NOMO-1 treated with DMSO at 0.1 percent for 48 hours (cell line): Measurements from ENCODE around the gene PRKAG1.

Source experiments
- DNase-seq: peaks from one replicate; lab custom pipeline; 2025; ENCODE audit not compliant: unreplicated experiment; lab: John Stamatoyannopoulos, UW

PRKAG1 gene

DNA sequence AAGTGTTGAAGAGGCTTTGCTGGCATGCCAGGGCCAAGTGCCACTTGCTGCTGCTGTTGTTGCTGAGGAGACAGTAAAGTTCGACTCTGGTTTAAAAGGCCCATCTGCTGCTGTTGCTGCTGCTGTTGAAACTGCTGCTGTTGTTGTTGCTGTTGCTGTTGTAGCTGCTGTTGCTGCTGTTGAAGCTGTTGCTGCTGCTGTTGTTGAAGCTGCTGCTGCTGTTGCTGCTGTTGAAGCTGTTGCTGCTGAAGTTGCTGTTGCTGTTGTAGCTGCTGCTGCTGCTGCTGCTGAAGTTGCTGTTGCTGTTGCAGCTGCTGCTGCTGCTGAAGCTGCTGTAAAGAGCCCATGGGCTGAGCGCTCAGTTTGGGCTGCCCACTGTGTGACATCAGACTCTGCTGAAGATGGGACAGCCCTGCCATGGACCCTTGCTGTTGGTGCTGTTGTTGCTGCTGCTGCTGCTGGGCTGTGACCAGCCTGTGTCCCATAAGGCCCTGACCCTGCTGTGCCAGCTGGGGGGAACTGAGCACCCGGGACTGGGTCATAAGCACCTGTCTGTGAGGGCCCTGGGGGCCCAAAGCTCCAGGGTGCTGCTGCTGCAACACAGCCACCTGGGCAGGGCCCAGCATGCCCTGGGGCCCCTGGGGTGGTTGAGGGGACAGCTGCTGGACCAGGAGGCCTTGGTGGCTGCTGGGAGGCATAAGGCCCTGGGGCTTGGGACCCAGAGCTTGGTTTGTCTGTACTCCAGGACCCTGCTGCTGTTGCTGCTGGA lies 14.3 kb upstream of the PRKAG1 start:
- DNase-seq = no peak

DNA sequence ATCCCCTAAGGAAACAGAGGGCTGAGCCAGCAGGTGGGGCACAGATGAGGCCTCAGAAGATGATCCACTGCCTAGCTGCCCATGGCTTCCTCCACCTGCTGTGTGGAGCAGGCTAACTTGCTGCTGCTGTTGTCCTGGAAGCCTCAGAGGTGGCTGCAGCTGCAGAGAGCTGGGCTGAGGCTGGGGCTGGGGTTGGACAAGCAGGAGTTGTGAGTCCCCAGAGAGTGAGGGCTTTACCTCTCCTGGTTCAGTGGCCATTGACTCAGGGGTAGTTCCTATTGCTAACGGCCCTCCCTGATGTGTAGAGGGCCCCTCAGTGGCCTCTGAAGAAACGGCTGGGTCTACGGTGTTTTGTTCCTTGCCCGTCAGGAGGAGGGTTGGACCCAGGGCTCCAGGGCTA lies 13.7 kb upstream of the PRKAG1 start:
- DNase-seq = no peak

DNA sequence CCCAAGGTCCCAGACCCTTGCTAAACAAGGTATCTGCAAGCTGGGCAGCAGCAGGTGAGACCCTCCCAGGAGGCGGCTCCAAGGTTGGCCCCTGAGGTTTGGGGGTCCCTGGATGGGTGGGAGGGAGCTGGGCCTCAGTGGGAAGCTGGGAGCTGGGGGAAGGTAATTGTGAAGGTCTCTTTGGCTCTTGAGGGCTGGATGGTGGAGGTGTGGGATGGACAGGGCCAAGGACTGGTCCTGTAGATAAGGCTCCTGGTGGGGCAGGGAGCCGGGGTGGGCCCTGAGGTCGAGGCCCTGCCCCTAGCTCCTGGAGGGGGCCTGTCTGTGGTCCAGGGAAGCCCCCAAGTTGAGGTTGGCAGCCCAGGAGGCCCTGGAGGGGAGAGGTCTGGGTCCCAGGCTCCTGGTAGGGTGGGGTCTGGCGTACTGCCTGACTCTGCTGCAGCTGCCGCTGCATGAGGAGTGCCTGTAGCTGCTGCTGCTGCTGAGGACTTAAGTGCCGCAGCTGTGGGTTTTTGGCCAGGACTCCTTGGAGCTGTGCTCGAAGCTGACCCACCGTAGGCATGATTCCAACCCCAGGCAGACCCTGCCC lies 13.1 kb upstream of the PRKAG1 start:
- DNase-seq = no peak

DNA sequence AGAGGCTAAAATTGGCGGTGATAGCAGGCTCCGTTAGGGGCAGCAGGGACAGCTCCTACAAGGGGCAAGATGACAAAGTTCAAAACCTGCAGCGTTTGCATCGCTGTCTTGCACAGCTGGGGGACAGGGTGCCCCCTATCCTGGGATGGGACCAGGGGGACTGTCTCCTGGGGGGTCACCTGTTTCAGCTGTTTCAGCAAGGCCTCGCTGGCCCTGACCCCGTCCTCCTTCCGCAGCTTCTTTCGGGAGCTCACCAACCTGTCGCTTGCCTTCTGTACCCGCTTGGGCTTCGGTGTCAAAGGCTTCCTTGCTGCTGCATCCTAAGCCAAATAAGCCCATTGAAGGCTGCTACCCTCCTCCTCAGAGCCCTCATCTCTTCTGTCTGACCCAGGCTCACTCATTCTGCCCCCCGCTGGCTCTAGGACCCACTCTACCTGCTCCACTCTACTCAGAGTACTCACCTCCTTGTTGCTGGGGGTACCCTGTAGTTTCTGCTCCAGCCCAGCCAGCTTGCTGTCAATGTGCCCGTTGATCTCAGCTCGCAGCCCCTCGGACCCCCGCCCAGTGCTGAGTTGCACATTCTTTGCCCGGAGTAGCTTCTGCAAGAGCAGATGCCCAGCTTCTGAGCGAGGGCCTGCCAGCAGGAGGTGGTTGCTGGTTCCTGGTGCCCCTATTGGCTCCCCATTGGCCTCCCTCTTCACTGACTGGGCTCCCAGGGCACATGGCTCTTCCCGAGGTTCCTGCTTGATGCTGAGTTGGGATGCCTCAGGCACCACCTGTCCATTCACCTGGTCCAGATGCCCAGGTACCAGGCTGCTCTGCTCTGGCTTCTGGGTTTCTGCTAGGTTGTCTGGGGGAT lies 12.4 kb upstream of the PRKAG1 start:
- DNase-seq = no peak

DNA sequence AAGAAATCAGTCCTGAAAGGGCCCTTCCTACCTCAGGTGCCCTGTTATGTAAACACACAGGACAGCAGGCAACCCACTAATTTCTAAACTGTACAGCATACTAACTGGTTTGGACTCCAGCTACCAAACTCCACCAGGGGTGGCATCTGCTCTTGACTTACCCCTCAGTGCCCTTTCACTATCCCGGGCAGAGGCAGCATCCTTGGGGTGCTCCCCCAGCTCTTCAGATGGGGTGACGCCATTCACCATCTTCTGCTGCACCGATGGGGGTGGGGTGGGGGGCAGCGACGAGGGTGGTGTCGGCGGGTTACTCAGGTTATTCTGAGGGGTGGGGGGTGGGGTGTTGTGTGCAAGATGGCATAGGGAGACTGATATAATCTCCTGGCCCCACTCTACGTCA lies 11.5 kb upstream of the PRKAG1 start:
- no peak for DNase-seq

DNA sequence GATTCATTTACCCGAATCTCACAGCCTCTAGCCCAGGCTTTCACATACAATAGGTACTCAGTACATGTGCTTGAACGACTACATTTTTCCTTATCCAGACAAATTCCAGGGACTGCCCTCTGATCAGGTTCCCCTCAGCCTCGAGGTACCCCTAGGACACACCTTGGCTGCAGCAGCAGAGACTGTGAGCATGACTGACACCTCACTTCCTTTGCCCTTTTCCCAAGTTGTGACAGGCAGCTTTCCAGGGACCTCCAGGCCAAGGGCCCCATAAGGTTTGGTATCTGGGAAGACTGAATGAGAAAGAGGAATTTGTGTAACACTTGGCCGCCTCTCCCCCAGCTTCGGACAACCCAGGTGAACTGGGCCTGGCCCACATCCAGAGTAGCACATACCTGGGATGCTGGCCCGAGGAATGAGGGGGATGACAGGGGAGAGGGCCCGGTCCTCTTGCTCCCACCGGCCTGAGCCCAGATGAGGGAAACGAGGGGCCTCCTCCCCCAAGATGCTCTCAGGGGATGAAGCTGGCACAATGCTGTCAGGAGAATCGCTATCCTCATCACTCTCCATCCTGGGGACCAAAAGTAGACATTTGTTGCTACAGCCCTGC lies 10.2 kb upstream of the PRKAG1 start:
- no peak for DNase-seq

DNA sequence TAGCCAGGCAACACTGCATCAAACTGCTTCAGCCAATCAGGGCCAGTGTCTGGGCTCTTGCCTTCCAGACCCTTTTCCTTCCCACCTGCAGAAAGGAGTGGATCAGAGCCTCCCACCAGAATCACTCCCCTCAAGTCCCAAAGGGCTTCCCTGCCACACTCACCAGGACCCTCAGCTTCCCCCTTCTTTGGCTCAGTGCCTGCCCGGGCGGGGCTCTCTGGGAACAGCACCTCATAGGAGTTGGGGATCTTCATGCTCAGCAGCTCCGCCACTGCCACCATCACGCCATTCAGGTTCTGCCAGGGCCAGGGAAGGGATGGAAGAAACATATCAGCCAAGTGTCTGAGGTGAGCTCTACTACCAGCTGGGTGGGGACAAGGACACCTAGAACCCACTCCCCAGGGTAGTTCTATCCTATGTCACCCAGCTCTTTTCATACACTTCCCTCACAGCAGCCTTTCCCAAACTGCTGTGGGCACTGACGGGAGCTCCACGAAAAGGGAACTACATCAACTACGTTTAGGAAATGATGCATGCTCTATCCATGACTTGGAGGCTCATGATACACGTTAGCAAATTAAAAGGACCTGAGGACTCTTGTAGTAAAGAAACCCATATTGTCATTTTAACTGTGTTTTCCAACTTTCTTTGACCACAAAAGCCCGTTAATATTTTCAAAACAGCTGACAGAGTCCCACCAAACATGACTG lies 9.4 kb upstream of the PRKAG1 start:
- DNase-seq = no peak

DNA sequence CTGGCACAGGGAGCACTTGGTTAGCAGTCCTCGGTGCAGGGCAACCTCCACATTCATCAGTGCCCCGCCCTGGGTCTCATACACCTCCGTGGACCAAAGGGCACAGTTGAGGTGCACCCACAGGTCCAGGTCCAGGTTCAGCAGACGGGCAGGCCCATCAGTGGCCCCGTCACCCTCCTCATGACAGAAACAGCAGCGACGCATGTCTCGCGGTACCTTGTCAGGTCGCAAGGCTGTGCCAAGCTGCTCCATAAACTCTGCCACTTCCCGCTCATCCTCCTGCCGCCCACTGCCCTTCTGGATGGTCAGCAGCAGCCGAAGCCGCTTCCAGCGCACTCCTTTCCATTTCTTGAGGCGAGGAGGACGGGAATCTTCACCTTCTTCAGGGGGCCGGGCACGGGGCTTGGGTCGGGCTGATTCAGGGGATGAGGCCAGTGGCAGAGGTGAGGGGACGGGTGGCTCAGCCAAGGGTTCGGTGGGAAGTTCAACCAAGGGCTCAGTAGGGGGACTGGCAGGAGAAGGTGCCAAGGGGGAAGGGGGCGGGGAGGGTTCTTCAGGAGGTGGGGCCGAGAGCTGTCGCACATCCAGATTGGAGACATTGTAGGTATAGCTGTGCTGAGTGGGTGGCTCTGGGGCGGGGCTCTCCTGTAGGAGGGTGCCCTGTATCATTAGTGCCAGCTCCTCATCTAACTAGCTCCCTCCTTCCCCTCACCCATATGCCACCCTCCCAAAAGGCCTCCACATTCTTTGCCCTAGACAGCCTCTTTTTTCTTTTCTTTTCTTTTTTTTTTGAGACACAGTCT lies 8.3 kb upstream of the PRKAG1 start:
- no peak for DNase-seq

DNA sequence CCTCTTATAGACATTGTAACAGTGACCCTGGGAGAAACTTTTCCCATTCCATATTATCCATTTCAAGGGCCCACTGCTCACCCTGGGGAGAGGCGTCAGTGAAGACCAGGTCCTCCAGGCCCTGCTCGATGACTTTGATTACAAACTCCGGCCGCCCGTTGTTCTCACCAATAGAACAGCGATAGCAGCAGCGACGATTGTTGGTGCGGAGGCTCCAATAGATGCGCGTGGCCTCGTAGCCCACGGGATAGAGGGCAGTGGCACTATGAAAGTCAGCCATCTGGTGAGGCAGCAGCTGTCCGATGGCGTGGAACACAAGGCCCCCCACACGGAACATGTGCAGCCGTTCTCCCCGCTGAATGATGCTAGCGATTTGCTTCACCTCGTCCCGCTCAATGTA lies 7.5 kb upstream of the PRKAG1 start:
- DNase-seq = no peak

DNA sequence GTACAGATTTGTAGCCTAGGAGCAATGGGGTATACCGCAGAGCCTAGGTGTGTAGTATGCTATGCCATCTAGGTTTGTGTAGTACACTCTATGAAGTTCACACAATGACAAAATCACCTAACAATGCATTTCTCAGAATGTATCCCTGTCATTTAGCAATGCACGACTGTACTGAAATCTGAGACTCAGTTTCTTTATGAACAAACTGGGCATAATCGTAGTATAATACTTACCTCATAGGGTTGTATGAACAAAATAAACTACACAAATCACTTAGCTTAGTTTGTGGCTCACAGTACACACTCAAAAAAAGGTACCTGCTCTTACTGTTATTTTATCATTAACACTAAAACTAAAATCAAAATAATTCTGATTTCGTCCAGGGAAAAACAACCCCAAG lies 6.9 kb upstream of the PRKAG1 start:
- no peak for DNase-seq

DNA sequence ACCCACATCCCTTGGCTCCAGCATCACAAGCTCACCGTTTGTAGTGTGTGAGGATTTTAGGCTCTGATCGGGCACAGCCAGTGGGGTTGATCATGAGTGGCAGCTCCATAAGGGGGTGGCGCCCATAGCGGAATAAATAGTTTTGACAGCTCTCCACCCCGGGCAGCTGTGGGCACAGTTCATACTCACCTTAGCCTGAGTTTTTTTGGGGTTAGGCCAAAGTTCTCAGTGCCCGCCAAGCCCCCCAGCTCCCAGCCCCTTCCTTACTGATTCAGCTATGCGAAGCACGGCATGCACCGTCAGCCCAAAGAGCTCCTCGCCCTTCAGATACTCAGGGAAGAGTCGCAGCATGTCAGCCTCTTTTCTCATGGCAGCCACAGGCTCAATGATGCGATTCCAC lies 6.0 kb upstream of the PRKAG1 start:
- DNase-seq = no peak

DNA sequence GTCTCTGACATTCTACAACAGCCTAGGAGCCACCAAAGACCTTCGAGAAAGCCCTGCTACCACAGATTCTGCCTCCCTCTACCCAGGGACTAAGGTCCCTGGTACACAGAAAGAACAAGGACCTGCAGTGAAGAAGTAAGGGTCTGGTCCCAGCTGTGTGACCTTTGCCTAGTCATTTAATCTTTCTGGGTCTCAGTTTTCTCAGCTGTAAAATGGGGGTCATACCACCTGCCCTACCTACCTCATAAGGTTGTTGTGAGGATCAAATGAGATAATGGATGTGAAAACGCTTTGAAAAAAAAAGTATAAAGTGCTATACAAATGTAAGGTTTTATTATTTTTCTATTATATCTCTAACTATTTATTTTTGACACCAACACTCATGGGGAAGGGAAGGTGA lies 5.2 kb upstream of the PRKAG1 start:
- DNase-seq = no peak

DNA sequence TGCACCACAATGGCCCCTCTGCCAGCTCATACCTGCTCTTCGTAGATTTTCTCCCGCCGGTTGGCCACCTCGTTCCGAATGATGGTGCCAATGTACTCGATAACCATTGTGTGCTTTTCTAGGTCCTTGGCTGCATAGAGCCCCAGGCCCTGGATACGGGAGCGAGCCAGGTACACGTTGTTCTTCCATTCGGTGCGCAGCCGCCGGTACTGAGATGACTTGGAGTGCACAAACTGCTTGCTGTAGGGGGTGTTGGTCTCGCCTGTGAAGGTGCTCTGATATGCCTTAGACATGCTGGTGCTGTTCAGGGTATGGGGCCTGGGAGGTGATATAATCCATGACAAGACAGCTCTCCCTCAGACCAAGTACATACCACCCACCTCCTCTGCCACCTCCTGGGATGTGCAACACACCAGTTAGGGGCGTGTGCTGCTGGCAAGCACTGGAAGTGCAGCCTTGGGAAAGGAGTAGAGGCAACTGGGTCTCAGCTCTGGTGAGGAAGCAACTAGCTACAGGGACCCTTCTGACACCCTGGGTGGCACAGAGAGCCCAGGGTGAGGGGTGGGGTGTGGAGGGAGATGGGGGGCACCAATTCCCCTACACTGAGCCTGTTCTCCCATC lies 4.1 kb upstream of the PRKAG1 start:
- DNase-seq = no peak

DNA sequence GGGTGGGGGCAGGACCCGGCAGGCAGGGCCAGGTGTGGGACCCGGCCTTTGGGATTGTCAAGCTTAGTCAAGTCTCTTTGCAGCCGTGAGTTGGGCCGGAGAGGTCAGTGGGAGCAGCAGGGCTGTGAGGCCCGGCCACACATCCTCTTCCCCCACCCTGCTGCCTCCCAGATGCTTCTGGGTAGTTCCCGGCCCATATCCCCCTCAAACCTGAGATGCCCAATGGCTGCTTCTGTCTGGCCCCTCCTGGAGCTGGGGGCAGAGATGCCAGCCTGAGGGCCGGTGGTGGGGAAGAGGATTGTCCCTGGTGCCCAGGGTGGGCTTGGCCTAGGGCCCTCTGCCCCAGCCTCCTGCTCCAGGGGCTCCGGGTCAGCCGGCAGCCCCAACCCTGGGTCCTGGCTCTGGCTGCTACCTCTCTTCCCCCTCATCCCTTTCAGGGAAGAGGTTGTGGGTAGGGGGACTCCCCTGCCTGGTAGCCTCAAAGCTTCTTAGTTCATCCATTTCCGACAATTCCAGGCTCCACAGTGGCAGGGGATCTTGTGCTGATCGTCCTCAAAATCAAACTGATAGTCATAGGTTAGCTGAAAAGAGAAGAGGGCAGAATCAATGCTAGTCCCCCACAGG lies 2.8 kb upstream of the PRKAG1 start:
- DNase-seq = no peak

DNA sequence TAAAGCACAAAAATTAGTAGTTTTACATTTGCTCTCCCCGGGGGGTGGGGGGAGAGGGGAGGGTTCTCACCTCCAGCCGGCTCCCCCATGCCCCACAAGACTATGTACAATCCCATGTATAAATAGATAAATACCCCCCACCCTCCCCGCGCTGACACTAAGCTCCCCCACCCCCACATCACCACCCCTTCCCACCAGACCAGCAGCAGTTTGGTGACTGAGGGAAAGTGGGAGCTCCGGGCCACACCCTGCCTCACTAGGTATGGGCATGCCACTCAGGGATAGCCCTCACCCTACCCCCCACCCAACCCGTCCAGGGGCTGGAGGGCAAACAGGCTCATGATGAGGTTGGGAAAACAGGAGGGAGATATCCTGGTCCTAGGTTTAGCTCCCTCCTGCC lies 1.9 kb upstream of the PRKAG1 start:
- no peak for DNase-seq

DNA sequence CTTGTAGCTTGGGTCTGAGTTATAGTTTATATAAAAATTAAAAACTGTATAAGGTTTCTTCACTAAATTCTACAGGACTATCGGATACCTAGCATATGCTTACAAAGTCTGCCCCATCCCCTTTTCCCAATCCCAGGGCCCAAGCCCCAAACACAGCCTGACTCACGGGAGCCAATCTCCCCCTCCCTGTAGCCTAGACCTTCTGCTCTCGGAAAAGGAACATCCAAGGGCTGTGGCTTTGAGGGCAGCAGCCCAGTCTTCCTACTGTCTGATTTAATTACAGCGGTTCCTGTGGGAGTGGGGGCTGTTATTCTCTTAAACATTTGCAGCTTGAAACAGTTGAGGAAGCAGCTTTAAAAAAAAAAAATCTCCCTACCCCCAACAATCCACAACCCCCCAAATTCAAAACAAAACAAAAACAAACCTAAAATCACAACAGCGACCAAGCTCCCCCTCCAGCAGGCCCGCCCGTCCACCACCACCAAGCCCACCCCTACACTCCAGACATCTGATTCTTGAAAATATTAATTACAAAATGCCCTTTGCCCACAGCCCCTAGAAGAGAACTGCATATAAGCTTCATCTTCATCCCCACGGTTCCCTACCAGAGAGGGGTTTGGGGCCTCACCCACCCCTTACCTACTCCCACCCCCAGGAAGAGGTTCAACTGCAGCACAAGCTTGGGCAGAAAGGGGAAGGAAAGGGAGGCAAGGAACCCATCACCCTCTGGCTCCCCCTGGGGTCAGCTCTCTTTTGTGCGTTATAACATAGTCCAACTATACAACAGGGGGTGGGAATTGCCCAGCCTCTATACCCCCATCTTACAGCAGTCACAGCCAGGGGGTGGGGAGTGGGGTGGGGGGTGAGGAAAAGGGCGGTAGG lies 1.1 kb upstream of the PRKAG1 start:
- peak; percentile 64 for DNase-seq

DNA sequence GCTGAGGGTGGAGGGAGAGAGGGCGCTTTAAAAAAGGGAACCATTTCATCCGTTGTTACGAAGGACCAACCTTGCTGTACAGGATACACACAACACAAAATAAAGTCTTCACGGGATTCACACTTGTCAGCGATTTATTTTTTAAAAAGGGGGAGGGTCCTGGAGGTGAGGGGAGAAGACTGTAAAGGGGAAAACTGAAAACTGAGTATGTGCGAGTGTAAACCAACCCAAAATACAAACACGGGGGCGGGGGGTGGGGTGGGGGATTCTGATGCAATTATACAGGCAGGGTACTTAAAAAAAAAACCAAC lies 499 bp upstream of the PRKAG1 start:
- DNase-seq = peak; percentile 75

DNA sequence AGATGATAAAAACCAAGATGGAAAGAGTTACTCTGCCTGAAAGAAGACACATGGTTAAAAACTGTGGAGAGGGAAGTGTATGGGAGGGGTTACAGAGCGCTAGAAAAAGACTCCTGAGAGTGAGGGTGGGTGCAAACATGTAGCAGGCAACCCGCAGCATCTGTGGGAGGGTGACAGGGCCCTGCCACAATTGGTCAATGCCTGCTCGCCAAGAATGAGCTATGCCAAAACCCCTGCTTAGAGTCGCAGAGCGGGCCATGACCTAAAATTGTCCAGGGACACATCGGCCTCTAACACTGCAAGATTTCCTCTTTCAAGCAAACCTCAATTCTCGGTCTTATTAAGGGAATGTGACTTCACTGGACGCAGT lies 700 bp downstream of the PRKAG1 start:
- peak; percentile 47 for DNase-seq

DNA sequence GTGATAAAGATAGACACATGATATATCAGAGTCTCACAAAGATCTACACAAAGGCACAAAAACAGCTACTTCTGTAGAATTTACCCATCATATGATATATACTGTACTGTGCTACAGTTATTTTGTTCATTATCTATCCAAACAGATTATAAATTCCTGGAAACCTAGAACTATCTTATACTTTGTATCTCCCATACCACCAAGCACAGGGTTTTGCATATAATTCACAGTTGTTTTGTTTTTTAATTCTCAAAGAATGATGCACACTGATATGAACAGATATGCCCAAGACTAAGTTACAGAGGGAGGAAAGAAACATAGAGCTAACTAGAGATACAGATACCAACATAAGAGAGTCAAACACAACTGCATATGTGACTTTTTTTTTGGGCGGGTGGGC lies 3.4 kb downstream of the PRKAG1 start:
- no peak for DNase-seq
